ENCODE results near the gene SETD1B.

GRCh38 chr12:121871467-121871866 lies 67.7 kb downstream of the SETD1B start:
- TF ChIP-seq, protein P1, sequence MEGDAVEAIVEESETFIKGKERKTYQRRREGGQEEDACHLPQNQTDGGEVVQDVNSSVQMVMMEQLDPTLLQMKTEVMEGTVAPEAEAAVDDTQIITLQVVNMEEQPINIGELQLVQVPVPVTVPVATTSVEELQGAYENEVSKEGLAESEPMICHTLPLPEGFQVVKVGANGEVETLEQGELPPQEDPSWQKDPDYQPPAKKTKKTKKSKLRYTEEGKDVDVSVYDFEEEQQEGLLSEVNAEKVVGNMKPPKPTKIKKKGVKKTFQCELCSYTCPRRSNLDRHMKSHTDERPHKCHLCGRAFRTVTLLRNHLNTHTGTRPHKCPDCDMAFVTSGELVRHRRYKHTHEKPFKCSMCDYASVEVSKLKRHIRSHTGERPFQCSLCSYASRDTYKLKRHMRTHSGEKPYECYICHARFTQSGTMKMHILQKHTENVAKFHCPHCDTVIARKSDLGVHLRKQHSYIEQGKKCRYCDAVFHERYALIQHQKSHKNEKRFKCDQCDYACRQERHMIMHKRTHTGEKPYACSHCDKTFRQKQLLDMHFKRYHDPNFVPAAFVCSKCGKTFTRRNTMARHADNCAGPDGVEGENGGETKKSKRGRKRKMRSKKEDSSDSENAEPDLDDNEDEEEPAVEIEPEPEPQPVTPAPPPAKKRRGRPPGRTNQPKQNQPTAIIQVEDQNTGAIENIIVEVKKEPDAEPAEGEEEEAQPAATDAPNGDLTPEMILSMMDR (IDR thresholded peaks at IDR 0.05) = no peak
- TF ChIP-seq EZH2 (IDR thresholded peaks at IDR 0.05; ENCODE audit: borderline replicate concordance, insufficient read depth, low read depth, low read length, poor library complexity, severe bottlenecking) = no peak
